HG03521 (cell line): ENCODE data around the gene PPAN.

Experiments used
- ATAC-seq: cut with Tn5 transposase; IDR thresholded peaks from one replicate; pipeline ENCODE4 v1.9.1; 2021; ENCODE audit warnings: mild to moderate bottlenecking, moderate library complexity; ENCODE audit not compliant: unreplicated experiment

The PPAN gene

GRCh38 chr19:10092648-10093294 lies 13.4 kb upstream of the PPAN start:
- ATAC-seq, result no peak

DNA sequence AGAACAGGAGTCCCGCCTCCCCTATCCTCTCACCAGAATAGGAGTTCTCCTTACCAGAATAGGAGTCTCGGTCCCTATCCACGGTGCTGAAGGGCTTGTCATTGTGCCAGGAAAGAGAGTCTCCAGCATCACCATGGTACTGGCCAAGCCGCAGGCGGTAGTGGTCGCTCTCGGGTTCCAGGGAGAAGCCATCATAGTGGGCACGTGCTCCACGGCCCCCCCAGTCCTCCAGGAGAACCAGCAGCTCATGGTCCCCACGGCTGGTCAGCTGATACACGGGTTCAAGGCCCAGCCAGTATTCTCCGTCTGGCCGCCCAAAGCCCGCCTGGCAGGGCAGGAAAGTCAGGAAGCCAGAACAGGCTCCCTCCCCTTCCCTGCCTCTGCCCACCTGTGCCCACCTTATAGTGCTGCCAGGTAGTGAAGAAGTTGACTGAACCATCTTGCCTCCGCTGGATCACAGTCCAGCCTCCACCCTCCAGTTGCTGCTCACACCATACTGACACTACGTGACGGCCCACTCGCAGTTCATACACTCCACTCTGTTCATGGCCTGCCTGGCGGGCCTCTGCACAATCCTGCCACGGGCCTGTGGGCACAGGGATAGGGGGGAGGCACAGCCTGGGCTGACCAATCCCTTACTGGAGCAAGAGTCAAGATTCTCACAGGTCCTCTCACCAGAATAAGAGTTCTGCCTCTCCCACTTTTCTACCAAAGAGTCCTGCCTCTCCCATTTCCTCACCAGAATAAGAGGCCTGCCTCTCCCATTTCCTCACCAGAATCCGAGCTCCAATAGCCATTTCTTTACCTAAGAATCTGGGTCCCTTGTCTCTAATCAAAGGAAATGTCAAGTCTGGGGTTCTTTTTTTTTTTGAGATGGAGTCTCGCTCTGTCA lies 12.6 kb upstream of the PPAN start:
- no peak for ATAC-seq

DNA sequence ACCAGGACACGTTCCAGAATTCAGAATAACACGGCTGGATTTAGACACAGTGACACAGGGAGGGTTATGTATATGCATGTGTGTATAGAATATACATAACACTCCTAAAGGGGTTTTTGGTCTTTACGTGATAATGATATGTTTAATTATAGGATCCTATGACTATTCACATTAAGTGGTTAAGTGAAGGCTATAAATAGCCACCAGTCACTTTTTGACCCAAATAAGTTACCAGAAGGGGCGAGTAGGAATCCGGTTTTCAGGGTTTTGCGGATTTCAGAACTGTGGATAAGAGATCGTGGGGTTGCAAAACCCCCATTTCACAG lies 10.6 kb upstream of the PPAN start:
- ATAC-seq, result no peak

DNA sequence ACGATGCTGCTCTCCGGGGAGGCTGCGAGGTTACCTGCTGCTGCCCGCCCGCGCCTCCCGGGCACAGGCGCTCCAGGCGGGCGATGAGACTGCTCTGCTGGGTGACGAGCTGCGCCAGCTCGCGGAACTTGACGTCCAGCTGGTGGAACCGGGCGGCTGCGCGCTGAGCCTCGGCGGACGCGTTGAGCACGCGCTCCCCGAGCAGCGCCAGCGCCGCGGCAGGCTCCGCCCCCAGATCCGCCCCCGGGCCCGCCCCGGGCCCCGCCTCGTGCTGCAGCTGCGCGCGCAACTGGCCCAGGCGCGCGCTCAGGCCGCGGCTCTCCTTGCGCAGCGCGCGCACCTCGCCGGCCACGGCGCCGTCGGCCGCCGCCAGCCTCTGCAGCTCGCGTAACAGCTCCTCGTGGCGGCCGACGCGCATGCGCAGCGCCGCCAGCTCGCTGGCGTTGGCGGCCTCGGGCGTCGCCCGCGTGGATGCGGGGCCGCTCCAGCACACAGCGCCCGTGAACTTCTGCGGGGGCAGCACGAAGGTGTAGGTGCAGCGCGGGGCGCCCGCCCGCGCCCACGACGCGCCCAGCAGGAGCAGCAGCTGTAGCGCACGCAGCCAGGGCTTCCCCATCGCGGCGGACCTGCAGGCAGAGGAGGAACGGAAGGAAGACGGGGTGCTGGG lies 10.1 kb upstream of the PPAN start:
- peak; percentile 90 for ATAC-seq

- no peak for ATAC-seq
These were observed 9.6 kb upstream of the PPAN start for GRCh38 chr19:10096615-10096963.

- no peak for ATAC-seq
These were observed 5.9 kb upstream of the PPAN start for GRCh38 chr19:10100163-10100785.

DNA sequence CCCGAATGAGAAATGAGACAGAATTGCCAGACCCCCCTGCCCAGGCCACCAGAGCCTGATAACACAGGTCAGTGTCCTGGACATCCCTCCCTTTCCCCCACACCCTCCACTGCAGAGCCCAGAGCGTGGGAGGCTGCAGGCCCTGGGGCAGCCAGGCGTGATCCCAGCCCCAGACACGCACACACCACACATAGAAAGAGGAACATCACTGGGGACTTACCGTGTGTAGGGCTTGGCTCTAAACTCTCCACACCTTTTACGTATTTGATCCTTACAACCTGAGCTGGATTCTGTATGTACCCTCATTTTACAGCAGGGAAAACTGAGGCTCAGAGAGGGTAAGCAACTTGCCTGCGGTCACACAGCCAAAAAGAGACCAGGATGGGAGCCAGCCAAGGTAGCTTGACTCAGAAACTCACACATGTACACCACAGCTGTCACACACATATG lies 3.4 kb upstream of the PPAN start:
- ATAC-seq, result peak; percentile 22

DNA sequence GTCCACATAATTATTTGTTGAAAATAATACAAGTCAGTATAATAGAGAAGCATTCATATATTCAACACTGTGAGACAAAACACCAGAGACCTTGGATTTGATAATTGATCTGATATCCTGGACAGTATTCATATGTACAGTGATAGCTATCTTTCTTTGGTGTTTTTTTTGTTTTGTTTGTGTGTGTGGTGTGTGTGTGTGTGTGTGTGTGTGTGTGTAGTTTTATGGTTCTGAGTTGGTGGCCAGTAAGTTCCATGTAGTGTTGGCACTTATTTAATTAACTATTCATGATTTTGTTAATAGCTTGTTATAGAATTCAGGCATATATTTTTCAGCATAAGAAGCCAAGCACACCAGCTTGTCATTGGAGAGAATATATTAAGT lies 2.0 kb upstream of the PPAN start:
- no peak for ATAC-seq

DNA sequence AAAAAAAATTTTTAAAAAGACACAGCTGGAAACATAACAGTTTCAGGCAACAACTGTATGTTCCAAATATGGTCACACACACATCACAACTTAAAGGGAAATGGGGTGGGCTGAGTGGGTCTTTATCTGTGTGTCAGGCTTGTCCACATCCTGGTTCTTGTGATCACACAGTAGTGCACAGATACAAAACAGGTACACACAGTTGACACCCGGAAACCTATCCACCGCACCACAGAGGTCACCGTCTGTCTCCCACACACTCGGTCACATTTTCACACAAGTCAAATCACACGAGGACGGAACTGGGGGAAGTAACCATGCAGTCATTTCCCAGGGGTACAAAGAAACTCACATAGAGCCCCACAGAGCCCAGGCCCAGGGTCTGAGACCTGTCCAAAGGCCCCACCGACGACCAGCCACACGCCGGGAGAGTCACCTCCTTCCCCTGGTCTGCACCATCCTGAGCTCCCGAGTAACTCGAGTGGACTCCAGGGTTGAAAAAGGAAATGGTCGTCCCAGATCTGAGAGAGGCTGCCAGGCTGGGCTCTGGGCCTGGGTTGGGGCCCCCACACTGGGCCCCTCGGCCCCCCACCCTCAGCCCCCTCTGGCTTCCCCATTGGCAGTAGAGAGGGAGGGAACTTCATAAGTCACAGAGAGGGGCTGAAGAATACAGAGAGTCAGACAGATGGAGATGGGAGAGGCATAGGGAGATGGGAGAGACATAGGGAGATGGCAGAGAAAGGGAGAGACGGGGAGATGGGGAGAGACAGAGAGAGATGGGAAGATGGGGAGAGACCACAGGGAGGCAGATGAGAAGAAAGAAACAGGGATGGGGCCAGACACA lies 1.3 kb upstream of the PPAN start:
- ATAC-seq, result peak; percentile 41

DNA sequence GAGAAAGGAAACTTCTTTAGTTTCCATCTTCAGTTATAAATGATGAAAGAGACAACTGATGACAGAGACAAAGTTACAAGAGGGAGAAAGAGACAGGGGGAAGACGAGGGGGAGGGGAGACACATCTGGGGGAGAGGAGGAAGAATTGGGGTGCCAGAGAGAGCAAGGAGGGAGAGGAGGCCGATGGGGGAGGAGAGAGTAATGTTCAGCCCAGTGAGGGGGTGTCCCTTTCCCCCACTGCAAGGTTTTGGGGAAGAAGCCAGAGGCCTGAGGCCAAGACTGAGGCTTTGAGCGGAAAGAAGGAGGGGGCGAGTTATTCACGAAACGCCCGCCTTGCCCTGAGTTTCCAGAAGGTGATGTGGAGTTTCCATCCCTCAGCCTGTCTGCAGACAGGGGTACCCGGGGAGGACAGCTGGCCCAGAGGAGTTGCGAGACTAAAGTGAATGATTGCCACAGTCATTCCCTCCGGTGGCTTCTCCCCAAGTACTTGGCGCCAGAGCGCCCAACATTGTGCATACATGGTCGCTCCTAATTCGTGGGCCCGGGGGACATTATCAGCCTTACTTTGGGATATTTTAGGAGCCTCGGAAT lies 558 bp upstream of the PPAN start:
- no peak for ATAC-seq

- ATAC-seq, result no peak
These were observed 1.1 kb downstream of the PPAN start for GRCh38 chr19:10107254-10107653.

- no peak for ATAC-seq
These were observed 1.7 kb downstream of the PPAN start for GRCh38 chr19:10107817-10108367.

DNA sequence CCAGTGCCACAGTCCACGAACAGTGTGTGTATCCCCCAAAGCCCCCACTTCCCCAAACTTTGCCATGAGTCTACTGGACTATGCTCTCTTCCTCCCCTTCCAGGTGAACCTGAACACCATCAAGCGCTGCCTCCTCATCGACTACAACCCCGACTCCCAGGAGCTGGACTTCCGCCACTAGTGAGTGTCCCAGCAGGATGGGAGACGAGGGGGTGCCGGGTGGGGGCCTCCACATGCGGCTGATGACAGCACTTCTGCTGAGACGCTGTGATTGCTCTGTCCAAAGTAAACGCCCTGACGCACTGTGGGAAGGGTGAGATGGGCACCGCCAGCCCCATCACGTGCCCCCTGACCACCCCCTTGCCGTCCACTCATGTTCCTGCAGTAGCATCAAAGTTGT lies 3.4 kb downstream of the PPAN start:
- no peak for ATAC-seq

DNA sequence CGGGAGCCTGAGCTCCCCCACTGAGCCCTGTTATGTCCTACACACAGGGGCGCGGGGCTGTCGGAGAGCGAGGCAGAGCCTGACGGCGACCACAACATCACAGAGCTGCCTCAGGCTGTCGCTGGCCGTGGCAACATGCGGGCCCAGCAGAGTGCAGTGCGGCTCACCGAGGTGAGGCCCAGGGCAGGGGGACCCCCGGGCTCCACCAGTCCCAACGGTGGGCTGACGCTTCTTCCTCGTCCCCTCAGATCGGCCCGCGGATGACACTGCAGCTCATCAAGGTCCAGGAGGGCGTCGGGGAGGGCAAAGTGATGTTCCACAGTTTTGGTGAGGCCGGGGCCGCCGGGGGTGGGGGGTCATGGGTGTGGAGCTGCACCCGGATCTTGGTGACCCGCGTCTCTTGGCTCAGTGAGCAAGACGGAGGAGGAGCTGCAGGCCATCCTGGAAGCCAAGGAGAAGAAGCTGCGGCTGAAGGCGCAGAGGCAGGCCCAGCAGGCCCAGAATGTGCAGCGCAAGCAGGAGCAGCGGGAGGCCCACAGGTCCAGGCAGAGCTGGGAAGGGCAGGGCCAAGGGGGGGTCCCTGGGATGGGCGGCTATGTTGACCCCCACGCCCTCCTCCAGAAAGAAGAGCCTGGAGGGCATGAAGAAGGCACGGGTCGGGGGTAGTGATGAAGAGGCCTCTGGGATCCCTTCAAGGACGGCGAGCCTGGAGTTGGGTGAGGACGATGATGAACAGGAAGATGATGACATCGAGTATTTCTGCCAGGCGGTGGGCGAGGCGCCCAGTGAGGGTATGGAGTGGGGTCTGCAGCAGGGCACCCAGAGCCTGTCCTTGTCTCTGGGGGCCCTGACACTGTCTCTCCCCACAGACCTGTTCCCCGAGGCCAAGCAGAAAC lies 4.2 kb downstream of the PPAN start:
- no peak for ATAC-seq

GRCh38 chr19:10110972-10111317 lies 4.8 kb downstream of the PPAN start:
- ATAC-seq, result no peak

DNA sequence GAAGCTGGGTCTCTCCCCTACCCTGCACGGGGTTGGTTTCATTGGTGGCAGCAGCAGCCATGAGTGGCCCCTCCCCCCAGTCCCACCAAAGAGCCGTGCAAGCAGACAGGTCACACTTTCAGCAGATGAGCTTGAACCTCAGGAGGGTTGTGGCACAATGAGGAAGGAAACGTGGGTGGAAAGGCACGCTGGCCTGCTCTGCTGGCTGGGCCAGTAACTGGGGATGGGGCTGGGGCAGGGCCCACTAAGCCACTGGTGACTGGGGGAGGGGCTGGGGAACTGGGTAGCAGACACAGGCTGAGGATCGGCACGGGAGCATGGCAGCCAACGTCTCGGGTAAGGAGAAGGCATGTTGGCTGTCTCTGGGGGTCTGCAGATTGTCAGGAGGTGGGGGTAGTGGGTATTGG lies 5.2 kb downstream of the PPAN start, which contains the start of gene P2RY11:
Gene P2RY11 (plus strand): TSS at position 289 of the 407 bp plus-strand sequence. CDS start 29 bp downstream, at position 318.
- no peak for ATAC-seq

DNA sequence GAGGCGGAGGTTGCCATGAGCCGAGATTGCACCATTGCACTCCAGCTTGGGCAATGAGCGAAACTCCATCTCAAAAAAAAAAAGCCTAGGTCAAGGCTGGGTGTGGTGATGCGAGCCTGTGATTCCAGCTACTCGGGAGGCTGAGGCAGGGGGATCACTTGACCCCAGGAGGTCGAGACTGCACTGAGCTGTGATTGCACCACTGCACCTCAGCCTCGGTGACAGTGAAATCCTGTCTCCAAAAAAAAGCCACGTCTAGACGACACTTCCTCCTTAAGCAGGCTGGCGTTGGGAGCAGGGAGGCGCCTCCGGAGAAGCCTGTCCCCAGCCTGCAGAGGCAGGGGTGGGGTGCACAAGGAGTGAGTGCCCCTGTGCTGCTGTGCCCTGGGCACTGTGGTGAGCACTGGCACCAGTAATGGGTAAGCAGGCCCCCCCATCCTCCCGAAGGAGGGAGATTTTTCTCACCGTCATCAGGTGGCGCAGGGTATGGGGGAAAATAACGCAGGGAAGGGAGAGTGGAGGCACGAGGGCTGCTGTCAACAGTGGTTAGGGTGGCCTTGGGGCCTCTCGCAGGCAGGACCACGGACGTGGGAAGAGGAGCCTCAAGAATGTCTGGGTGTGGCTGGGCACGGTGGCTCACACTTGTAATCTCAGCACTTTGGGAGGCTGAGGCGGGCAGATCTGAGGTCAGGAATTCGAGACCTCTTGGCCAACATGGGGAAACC lies 6.0 kb downstream of the PPAN start:
- no peak for ATAC-seq

- ATAC-seq, result no peak
These were observed 6.9 kb downstream of the PPAN start for GRCh38 chr19:10112895-10113591.
